ENCODE results near the gene OCSTAMP.

- TF ChIP-seq CTCF (IDR thresholded peaks at IDR 0.05; ENCODE audit: poor library complexity) (no peak), EZH2phosphoT487 (IDR thresholded peaks at IDR 0.05; ENCODE audit: low read depth, severe bottlenecking, unreplicated experiment) (no peak), EZH2 (IDR thresholded peaks at IDR 0.05; ENCODE audit: borderline replicate concordance) (no peak)
Observed at GRCh38 chr20:46547995-46548394, 2.5 kb downstream of the OCSTAMP start.

All from hepatocyte (in vitro differentiated cells).